SK-N-MC (cell line): ENCODE measurements around the gene P2RY2.

Source experiments
- DNase-seq: peaks from one replicate; pipeline ENCODE4 v3.0.0-alpha.2; 2011; ENCODE audit warnings: low read depth, low spot score
- H3K27ac ChIP-seq: fragments of 200-600 bp; sonication (generic); 2 replicates; pipeline ENCODE4 v1.5.1; 2016; ENCODE audit warnings: mixed run types
- H3K36me3 ChIP-seq: fragments of 200-600 bp; sonication (generic); 2 replicates; pipeline ENCODE4 v1.6.1; 2017; ENCODE audit warnings: antibody characterized with exemption, low read length, mixed read lengths; ENCODE audit not compliant: insufficient read depth
- H3K4me3 ChIP-seq: fragments of 200-600 bp; sonication (generic); 2 replicates; pipeline ENCODE4 v1.5.1; 2016
- H3K9ac ChIP-seq: fragments of 200-600 bp; sonication (generic); 2 replicates; pipeline ENCODE4 v1.8.0; 2017; ENCODE audit warnings: mixed run types, mixed read lengths; ENCODE audit not compliant: insufficient read length
- H3K9me3 ChIP-seq: fragments of 200-600 bp; sonication (generic); 2 replicates; pipeline ENCODE4 v1.6.1; 2017; ENCODE audit warnings: low read depth, mild to moderate bottlenecking, antibody characterized with exemption, low read length, moderate library complexity, mixed read lengths
- EZH2 ChIP-seq: fragments of 200-600 bp; sonication (generic); IDR thresholded peaks from one replicate; pipeline ENCODE4 v1.6.1; 2017; ENCODE audit warnings: antibody characterized with exemption
- FOXP2 ChIP-seq: optimal IDR thresholded peaks from 2 replicates; pipeline ENCODE3; 2011; ENCODE audit warnings: mild to moderate bottlenecking, moderate library complexity; ENCODE audit not compliant: insufficient read depth; ENCODE audit errors: extremely low read length, control extremely low read depth
- POLR2AphosphoS5 ChIP-seq: IDR thresholded peaks from 2 replicates; pipeline ENCODE4 v1.6.1; 2012; ENCODE audit warnings: mild to moderate bottlenecking, low read depth, low read length, borderline replicate concordance

P2RY2 gene

DNA sequence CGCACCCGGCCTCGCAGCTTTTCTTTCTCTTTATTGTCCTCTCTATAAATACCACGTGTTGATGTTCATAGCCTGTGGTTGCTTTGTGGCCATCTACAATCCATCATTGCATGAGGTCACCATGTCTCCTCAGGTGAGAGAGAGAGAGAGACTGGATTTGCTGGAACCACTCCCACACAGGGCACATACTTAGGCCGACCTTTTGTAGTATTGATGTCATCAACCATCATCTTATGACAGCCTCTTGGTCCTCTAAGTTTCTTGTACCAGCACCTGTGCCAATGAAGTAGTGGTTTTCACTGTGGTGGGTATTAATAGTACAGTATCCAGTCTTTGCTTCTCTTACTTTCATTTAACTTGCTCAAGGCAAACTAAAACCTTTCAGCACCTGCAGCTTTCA, 31.2 kb downstream of the P2RY2 start:
- Histone ChIP-seq H3K27ac (no peak overlapping the region), H3K4me3 (no peak overlapping the region), H3K9ac (no peak overlapping the region), H3K9me3 (no peaks in the 10 kb centered on the region), H3K36me3 (no peaks in the 10 kb centered on the region)
- no peak for DNase-seq
- TF ChIP-seq POLR2AphosphoS5 = no peak
- TF ChIP-seq EZH2 = no peak
- no peak for TF ChIP-seq FOXP2

DNA sequence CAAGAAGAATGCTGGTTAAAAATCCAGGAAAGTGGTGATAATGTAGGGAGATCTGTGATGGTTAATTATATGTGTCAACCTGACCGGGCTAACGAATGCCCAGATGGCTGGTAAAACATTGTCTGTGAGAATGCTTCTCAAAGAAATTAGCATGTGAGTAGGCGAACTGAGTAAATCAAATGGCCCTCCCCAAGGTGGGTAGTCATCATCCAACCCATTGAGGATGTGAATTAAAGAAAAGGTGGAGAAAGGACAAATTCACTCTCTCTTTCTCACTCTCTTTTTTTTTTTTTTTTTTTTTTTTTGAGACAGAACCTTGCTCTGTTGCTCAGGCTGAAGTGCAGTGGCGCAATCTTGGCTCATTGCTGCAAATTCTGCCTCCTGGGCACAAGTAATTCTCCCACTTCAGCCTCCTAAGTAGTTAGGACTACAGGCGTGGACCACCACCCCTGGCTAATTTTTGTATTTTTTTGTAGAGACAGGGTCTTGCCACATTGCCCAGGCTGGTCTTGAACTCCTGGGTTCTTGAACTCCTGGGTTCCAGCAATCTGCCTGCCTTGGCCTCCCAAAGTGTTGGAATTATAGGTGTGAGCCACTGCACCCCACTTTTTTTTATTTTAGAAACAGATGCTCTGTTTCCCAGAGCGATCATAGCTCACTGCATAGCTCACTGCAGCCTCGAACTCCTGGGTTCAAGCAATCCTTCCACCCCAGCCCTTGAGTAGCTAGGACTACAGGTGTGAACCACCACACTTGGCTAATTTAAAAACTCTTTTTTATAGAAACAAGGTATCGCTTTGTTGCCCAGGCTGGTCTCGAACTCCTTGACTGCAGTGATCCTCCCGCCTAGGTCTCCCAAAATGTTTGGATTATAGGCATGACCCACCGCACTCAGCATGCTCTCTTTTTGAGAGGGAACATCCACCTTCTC, 32.0 kb downstream of the P2RY2 start:
- no peak for TF ChIP-seq FOXP2
- H3K9ac ChIP-seq = no peak overlapping the region
- no peak overlapping the region for H3K4me3 ChIP-seq
- DNase-seq = no peak
- no peaks in the 10 kb centered on the region for H3K36me3 ChIP-seq
- no peaks in the 10 kb centered on the region for H3K9me3 ChIP-seq
- no peak overlapping the region for H3K27ac ChIP-seq

DNA sequence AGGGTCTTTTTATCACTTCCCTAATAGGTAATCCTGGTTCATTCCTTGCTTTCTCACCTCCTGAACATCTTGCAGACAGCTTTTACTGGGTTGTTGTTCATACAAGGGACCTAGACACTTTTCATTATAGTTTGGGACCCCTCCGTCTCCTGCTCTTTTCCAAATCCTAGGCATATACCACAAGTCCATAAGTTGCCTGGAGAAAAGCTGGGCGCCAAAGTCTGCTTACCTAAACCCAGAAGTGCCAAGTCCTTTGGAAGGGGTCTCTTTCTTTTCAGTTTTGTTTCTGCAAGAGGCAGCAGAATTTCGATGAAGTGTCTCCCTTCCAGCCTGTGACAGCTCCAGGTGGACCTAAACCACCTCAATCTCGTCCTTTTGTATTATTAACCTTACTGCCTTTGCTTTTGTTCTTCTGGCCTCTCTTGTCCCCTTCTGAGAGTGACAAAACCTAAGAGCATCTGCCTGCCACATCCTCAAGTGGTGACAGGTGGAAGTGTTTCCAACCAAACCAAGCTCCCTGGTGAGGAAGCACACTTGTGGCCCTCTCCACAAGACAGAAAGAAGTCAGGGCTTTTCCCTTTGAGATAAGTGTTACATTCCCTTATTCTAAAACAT, 34.6 kb downstream of the P2RY2 start:
- no peak overlapping the region for H3K9ac ChIP-seq
- no peak overlapping the region for H3K4me3 ChIP-seq
- no peak for DNase-seq
- no peak overlapping the region for H3K27ac ChIP-seq
- TF ChIP-seq EZH2 (no peak), POLR2AphosphoS5 (no peak), FOXP2 (no peak)
- no peaks in the 10 kb centered on the region for H3K36me3 ChIP-seq
- no peaks in the 10 kb centered on the region for H3K9me3 ChIP-seq

DNA sequence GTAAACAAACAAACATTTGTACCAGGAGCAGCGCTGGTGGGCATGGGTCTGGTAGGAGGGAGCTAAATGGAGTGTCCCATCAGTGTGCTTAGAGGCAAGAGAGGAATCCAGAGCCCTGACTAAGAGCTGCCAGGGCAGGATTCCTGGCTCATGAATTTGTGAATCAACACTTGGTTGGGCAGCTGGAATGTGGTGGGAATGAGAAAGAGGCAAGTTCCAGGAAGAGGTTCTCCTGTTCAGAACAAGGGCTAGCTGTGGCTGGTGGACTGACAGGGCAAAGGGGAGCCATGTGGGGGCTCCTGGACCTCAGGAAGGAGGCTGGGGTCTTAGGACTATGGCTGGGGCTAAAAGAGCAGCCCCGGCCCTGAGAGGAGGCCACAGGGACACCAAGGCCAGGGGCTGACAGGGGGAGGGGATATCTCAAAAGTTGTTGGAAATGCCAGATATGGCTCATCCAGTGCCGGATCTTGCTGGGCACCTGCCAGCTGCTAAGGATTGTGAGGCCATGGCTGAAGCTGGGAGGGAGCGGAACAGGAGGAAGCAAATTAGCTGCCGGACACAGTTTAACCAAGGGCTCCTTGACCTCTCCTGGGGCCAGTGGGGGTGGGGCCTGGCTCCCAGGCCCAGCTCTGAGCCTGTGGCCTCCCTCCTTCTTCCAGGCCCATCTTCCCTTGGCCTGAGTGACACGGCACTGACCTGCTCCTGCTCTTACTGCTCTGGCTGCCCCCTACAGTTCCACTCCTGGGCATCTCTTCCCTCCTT, 39.4 kb downstream of the P2RY2 start:
- TF ChIP-seq EZH2 (no peak), POLR2AphosphoS5 (no peak), FOXP2 (no peak)

DNA sequence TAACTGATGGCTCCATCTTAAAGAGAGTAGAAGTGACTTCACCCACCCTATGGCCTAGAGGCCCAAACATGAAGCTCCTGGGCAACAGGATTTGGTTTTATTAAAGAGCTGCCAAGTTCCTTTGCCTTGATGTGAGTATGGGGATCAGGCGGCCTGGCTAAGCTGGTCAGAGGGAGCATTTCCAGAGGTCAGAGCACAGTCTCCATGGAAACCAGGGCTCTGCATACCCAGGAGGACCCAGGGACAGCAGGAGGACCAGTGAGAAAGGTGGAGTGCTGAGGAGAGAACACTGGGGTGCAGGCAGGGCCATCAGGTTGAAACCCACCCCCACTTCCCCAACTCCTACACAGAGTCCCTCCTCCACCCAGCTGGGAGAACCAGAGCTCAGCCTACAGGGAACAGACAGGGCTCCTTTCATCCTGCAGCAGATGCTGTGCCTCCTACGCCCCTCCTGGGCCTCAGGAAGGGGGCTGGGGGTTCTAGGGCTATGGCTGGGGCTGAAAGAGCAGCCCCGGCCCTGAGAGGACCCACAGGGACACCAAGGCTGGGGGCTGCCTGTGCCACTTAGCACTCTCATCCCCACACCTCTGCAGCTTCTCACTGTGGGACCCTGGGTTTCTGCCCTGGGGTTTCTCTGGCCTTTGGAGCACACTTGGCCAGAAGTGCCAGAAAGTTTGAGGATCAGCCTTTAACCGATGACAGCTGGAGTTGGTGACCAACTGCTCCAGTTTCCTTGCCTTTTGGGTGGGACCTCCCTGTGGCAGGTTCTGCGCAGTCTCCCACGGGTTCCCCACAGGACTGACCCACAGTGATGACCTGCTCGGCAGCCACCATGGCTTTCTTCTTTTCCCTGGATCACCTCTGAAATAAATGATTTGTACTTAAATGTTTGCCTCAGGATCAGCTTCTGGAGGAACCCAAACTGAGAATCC, 40.3 kb downstream of the P2RY2 start:
- no peak overlapping the region for H3K9ac ChIP-seq
- no peak for TF ChIP-seq FOXP2
- TF ChIP-seq POLR2AphosphoS5 = no peak
- no peak for TF ChIP-seq EZH2
- no peak overlapping the region for H3K27ac ChIP-seq
- no peak overlapping the region for H3K4me3 ChIP-seq
- H3K36me3 ChIP-seq = no peaks in the 10 kb centered on the region
- DNase-seq = no peak
- no peaks in the 10 kb centered on the region for H3K9me3 ChIP-seq

More for the DNA sequence above, 39.4 kb downstream of the P2RY2 start:
- no peaks in the 10 kb centered on the region for H3K36me3 ChIP-seq
- H3K9ac ChIP-seq = no peak overlapping the region
- H3K9me3 ChIP-seq = no peaks in the 10 kb centered on the region
- no peak for DNase-seq
- no peak overlapping the region for H3K4me3 ChIP-seq
- H3K27ac ChIP-seq = no peak overlapping the region

DNA sequence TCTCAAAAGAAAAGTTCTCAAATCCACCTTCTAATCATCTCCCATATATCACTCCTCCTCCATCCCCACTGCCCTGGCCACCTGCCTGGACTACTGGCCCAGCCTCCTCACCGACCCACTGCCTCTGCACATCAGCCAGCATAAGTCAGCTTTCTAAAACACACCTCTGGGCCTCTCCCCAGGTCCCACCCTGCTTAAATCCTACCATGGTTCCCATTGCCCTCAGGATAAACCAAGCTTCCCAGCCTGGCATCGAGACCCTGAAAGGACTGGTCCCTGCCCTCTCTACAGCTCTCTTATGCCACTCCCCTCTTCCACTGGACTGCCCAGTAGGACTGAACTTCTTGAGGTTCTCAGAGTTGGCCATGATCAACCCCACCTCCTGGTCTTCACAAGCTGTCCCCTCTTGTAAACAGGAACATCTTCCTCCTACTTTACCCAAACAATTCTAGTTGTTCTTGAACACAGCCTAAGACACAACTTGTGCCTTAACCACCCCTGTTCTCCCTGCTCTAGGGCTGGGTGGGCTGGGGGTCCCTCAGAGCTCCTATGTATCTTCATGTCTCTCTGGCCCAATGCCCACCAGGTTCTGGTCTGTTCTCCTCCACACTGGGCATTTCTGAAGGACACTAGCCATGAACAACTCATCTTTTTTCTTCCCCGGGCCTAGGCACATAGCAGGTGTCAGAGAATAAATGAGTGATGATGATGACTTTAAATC, 41.5 kb downstream of the P2RY2 start:
- TF ChIP-seq FOXP2 = no peak
- TF ChIP-seq EZH2 = no peak
- no peak for TF ChIP-seq POLR2AphosphoS5
- H3K9me3 ChIP-seq = no peaks in the 10 kb centered on the region
- no peak overlapping the region for H3K27ac ChIP-seq
- DNase-seq = no peak
- H3K4me3 ChIP-seq = no peak overlapping the region
- H3K36me3 ChIP-seq = no peaks in the 10 kb centered on the region
- no peak overlapping the region for H3K9ac ChIP-seq

DNA sequence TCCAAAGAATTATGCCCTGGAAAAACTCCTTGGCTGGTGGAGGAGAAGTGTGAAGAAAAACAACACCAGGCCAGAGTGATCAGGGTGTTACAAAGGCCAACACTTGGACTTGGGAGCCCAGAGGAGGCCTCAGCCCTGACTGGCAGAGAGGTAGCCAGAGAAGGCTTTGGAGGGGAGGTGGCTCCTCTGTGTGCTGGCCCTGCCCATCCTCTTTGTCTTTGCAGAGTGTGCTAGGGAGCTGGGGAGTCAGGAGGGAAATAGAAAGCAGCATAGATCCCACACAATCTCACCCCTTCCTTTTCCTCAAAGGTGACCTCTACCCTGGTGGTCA, 42.0 kb downstream of the P2RY2 start:
- DNase-seq = no peak
- no peak overlapping the region for H3K4me3 ChIP-seq
- H3K9me3 ChIP-seq = no peaks in the 10 kb centered on the region
- H3K9ac ChIP-seq = no peak overlapping the region
- H3K27ac ChIP-seq = no peak overlapping the region
- TF ChIP-seq EZH2 (no peak), FOXP2 (no peak)
- no peaks in the 10 kb centered on the region for H3K36me3 ChIP-seq
